ENCODE data around the gene TBL3. TPM values are rescaled to one million over a fixed set of nuclear protein-coding genes. Genes with fewer than 3 reads are reported as not detected.

The TBL3 gene
- total and polyA plus RNA-seq, 3 donors from 2014 or later, result 77.1 to 109 (median 83.4) TPM

GRCh38 chr16:2025251-2025650, 53.4 kb downstream of the TBL3 start:
- no peak for DNase-seq
- no peak overlapping the region for H3K27ac ChIP-seq
- H3K9me3 ChIP-seq, result no peaks in the 10 kb centered on the region
- no peaks in the 10 kb centered on the region for H3K36me3 ChIP-seq (ENCODE audit: low read depth, missing control alignments)
- no peaks in the 10 kb centered on the region for H3K27me3 ChIP-seq
- peaks cover 26% of the 10 kb centered on the region for H3K4me1 ChIP-seq
- TF ChIP-seq POLR2A (IDR thresholded peaks at IDR 0.05) (no peak), CTCF (IDR thresholded peaks at IDR 0.05) (no peak)
- 91 to 94% methylated on average over 9 to 14 of the region's 14 CpGs for WGBS, 2 donors
- intact Hi-C loops (cut with DNase I; ENCODE audit: low total_unique reads), result loop anchor here (5.0 to 10.0 kb wide), 2 partner anchors 60 to 117 kb away; no protein-coding TSS in a partner anchor
- H3K4me3 ChIP-seq, result no peak overlapping the region

DNA sequence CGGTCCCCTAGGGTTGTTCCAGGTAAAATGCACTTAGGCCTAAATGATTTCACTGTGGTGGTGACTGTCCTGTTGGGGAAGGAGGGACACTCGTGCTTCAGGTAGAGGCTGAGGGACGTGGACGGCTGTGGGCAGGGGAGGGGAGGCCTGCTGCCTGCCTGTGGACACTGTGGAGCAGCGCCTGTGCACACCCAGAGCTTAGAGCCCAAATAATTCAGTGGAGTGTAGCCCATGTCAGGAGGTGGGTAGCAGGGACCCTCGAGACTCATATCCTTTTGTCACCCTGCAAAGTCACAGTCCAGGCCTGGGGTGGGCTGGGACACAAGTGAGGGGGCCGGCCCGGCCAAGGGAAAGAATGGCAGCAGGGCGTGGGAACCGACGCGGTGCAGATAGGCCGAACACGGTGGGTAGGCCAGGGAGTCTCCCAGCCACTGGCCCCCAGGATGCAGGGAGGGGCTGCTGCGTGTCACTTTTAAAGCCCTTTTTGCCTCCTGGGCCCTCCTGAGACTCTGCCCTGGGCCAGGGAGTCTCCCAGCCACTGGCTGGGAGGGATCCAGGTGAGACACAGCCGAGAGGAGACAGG, 54.1 kb downstream of the TBL3 start:
- Histone ChIP-seq H3K4me1 (peaks cover 20% of the 10 kb centered on the region), H3K36me3 (ENCODE audit: low read depth, missing control alignments) (no peaks in the 10 kb centered on the region), H3K9me3 (no peaks in the 10 kb centered on the region), H3K27ac (peak overlapping the region; percentile 57 to 63), H3K4me3 (peak overlapping the region in 1 of 2 donors; percentile 40), H3K27me3 (no peaks in the 10 kb centered on the region)
- TF ChIP-seq CTCF (IDR thresholded peaks at IDR 0.05) (no peak), POLR2A (IDR thresholded peaks at IDR 0.05) (no peak)
- intact Hi-C loops (cut with DNase I; ENCODE audit: low total_unique reads), result loop anchor here (5.0 to 10.0 kb wide), 2 partner anchors 59 to 116 kb away; no protein-coding TSS in a partner anchor
- no peak for DNase-seq
- WGBS, 2 donors, result 65 to 76% methylated on average over 14 to 16 of the region's 16 CpGs

- TF ChIP-seq POLR2A (IDR thresholded peaks at IDR 0.05) (no peak), CTCF (IDR thresholded peaks at IDR 0.05) (no peak)
- no peaks in the 10 kb centered on the region for H3K27me3 ChIP-seq
- 17 to 60% methylated on average over 1 to 29 of the region's 59 CpGs for WGBS, 2 donors
- DNase-seq, result peak; percentile 50
- H3K9me3 ChIP-seq, result no peaks in the 10 kb centered on the region
- peak within 1 kb of the TSS; percentile 57 to 64 for H3K27ac ChIP-seq
- intact Hi-C loops (cut with DNase I; ENCODE audit: low total_unique reads), result loop anchor here (5.0 to 10.0 kb wide), 2 partner anchors 58 to 116 kb away; no protein-coding TSS in a partner anchor
- peaks cover 20% of the 10 kb centered on the region for H3K4me1 ChIP-seq
- peak within 1 kb of the TSS; percentile 62 for H3K4me3 ChIP-seq
- no peaks in the 10 kb centered on the region for H3K36me3 ChIP-seq (ENCODE audit: low read depth, missing control alignments)
Measured at GRCh38 chr16:2026461-2027023, 54.7 kb downstream of the TBL3 start, which contains the start of gene NHERF2. TSS of gene NHERF2 (plus strand) at chr16:2026902. CDS start at chr16:2027006, 104 bp downstream.

DNA sequence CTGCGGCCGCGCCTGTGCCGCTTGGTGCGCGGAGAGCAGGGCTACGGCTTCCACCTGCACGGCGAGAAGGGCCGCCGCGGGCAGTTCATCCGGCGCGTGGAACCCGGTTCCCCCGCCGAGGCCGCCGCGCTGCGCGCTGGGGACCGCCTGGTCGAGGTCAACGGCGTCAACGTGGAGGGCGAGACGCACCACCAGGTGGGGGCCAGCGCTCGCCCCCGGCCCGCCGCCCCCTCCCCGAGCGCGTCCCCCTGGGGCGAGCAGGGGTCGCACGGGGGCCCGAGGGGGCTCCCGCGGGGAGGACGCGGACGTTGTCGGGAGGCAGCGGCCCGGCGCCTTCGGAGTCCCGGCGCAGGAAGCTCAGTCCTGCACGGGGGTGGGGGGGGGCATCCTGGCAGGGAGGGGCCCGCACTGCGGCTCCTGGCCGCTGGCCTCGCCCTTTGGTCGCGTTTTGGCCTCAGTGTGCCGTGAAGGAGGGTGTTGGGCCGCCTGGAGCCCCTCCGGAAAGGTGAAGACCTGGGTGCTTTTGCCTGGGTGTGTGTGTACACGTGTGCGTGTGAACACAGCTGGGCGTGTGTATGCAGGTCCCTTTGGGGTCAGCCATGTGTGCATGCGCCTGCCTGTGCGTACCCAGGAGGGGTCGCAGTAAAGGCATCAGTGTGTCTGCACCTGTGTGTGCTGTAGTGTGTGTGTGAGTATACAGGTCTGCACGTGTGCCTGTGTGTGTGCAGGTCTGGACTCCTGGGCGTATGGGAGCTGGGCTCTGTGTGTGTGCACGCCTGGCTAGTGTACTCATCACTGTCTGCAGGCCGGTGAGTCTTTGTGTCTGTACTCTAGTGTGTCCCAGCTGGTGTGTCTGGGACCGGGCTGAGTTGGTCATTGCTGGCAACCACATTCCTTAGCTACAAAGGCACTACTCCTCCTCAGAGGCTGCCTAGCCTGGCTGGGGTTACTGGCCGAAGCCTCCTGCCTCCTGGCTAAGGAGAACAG, 55.5 kb downstream of the TBL3 start:
- peak; percentile 28 for DNase-seq
- H3K27ac ChIP-seq, result peak overlapping the region in 1 of 2 donors; percentile 64
- H3K36me3 ChIP-seq (ENCODE audit: low read depth, missing control alignments), result no peaks in the 10 kb centered on the region
- H3K27me3 ChIP-seq, result no peaks in the 10 kb centered on the region
- H3K4me3 ChIP-seq, result peak overlapping the region; percentile 62
- no peaks in the 10 kb centered on the region for H3K9me3 ChIP-seq
- peaks cover 22% of the 10 kb centered on the region for H3K4me1 ChIP-seq
- TF ChIP-seq POLR2A (IDR thresholded peaks at IDR 0.05) (no peak), CTCF (IDR thresholded peaks at IDR 0.05) (no peak)
- intact Hi-C loops (cut with DNase I; ENCODE audit: low total_unique reads), result loop anchor here (5.0 to 10.0 kb wide), 2 partner anchors 57 to 115 kb away; no protein-coding TSS in a partner anchor
- 11 to 50% methylated on average over 1 to 40 of the region's 76 CpGs for WGBS, 2 donors
